Activated CD4-positive, alpha-beta T cell treated with anti-CD3 and anti-CD28 coated beads, Interleukin-2, amount 50 U/mL, for 1 hour (primary cell): ENCODE data around the gene CEBPA.

ENCODE experiments used
- DNase-seq: peaks from one replicate; pipeline ENCODE4 v3.0.0-alpha.2; 2020

The CEBPA gene

GRCh38 chr19:33268162-33268991 is 34.0 kb downstream of the CEBPA start:
- no peak for DNase-seq

GRCh38 chr19:33267706-33268105 is 34.6 kb downstream of the CEBPA start:
- no peak for DNase-seq

DNA sequence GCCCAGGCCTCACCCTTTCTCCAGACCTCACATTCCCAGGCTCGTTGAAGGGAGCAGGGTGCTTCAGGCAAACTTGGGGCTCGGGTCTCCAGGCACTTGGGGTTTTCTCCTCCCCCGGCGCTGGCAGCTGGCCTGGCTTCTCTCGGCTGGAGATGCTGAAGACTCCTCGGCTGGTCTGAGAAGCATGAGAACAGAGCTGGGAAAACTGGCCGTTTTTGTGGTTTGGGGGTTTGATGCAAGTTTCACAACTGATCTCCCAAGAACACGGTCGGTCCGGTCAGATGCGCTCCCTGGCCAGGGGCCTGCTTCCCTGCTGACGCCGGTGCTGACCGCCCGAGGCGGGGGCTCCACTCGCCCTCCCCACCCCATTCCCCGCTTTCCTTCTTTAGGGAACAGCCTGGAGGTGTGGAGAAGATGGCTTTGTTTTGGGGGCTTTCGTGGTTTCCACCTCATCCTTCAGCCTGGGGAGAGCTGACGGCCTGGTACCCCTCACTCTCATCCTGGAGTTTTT is 35.3 kb downstream of the CEBPA start:
- DNase-seq, result no peak

- no peak for DNase-seq
These were observed 37.4 kb downstream of the CEBPA start for GRCh38 chr19:33264881-33265445.

- no peak for DNase-seq
These were observed 38.9 kb downstream of the CEBPA start for GRCh38 chr19:33263325-33264023.

GRCh38 chr19:33261511-33262189 is 40.7 kb downstream of the CEBPA start:
- no peak for DNase-seq

- no peak for DNase-seq
These were observed 41.5 kb downstream of the CEBPA start for GRCh38 chr19:33260628-33261418.

GRCh38 chr19:33259539-33259938 is 42.8 kb downstream of the CEBPA start:
- DNase-seq, result no peak

GRCh38 chr19:33257828-33258227 is 44.5 kb downstream of the CEBPA start:
- no peak for DNase-seq

DNA sequence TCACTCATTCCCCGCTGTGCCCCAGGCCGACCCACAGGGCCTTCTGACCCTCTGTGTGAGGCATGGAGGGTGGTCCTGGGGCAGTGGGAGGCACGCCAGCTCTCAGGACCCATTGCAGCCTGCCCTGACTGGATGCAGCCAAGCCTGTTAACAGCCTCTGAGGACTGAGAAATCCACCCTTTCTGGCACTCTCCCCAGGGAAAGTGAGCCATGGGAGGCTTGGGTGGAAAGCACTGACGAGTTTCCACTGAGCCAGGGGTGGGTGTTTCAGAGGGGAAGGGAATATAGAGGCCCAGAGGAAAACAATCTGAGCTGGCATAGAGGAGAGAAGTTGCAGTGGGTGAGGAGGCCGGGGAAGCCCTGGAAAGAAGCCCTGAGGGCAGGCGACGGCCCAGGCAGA is 46.1 kb downstream of the CEBPA start:
- no peak for DNase-seq

- DNase-seq, result no peak
These were observed 46.6 kb downstream of the CEBPA start for GRCh38 chr19:33255781-33256180.

- DNase-seq, result no peak
These were observed 48.0 kb downstream of the CEBPA start for GRCh38 chr19:33254245-33254824.

DNA sequence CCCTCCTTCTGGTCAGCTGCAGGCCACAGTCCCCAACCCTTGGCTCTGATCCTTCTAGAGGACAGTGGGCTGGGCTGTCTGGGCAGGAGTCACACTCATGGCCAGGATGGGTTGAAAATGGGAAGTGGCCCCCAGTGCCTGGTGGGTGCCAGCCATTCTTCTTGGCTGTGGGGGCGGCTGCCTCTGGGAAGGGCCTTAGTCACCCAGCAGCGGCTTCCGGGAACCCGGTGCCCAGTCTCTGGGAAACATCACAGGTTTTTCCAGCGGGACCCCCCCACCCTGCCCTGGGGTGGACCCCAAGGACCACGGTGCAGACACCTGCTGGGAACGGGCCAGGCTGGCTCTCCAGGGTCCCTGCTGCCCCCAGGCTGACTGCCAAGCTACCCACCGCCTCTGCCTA is 49.4 kb downstream of the CEBPA start:
- DNase-seq, result no peak

DNA sequence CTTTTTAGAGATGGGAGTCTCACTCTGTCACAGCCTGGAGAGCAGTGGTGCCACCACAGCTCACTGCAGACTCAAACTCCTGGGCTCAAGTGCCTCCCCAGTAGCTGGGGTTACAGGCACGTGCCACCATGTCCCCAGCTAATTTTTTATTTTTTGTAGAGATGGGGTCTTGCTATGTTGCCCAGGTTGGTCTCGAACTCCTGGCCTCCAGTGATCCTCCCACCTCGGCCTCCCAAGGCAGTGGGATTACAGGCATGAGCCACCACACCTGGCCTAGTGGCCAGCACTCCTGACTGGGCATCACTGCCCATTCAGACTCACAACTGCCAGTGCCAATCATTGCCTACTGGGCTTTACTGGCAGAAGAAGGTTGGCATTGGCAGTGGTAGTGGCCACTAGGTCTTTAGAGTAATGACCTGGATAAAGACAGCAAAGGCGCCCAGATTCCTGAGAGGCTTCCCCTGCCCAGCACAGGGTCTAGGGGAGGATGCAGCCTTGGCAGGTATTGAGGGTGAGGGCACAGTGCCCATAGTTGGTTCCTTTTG is 49.8 kb downstream of the CEBPA start:
- DNase-seq, result no peak

GRCh38 chr19:33251526-33252090 is 50.7 kb downstream of the CEBPA start:
- no peak for DNase-seq

- no peak for DNase-seq
These were observed 51.3 kb downstream of the CEBPA start for GRCh38 chr19:33251076-33251475.

DNA sequence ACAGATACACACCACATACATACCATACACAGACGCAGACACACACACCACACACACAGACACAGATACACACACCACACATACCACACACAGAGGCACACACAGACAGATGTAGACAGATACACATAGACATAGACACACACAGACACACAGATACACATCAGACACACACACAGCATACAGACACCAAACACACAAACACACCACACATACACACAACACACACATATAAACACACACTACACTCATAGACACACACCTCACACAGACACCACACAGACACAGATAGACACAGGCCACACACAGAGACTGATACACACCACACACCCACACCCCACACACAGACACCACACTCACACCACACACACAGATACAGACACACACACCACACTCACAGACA is 51.8 kb downstream of the CEBPA start:
- no peak for DNase-seq
